IgD-negative memory B cell (primary cell): ENCODE results near the gene PSTPIP1. TPM values are rescaled to one million over a fixed set of nuclear protein-coding genes. Genes with fewer than 3 reads are reported as not detected.

Source experiments
- H3K27ac Mint-ChIP-seq, 3 donors: one replicate each; pipeline ENCODE4 v1.8.0; 2020 to 2022; ENCODE audit warnings: mild to moderate bottlenecking in 3 of 3, mixed read lengths in 3 of 3, moderate library complexity in 1 of 3
- H3K27me3 Mint-ChIP-seq: one replicate; pipeline ENCODE4 v1.8.0; 2021; ENCODE audit warnings: mixed read lengths
- H3K36me3 Mint-ChIP-seq: one replicate; pipeline ENCODE4 v1.8.0; 2020; ENCODE audit warnings: mild to moderate bottlenecking, mixed read lengths
- H3K4me1 Mint-ChIP-seq, 3 donors: one replicate each; pipeline ENCODE4 v1.8.0; 2020 to 2022; ENCODE audit warnings: mixed read lengths in 3 of 3, mild to moderate bottlenecking in 1 of 3
- H3K4me3 Mint-ChIP-seq, 4 donors: one replicate each; pipeline ENCODE4 v1.8.0; 2020 to 2022; ENCODE audit warnings: mild to moderate bottlenecking in 4 of 4, mixed read lengths in 4 of 4, moderate library complexity in 3 of 4
- H3K9me3 Mint-ChIP-seq, 3 donors: one replicate each; pipeline ENCODE4 v1.8.0; 2020 to 2021; ENCODE audit warnings: mixed read lengths in 3 of 3, mild to moderate bottlenecking in 1 of 3
- polyA plus RNA-seq: library from polyadenylated mRNA; unstranded; fragments of 300-500 nt; fragmentation: Illumina TruSeq; gene quantifications from one replicate; pipeline ENCODE4 v1.2.3, GENCODE V29; 2021

PSTPIP1 gene
- polyA plus RNA-seq, 1 donor from 2014 or later, result 37.3 TPM

DNA sequence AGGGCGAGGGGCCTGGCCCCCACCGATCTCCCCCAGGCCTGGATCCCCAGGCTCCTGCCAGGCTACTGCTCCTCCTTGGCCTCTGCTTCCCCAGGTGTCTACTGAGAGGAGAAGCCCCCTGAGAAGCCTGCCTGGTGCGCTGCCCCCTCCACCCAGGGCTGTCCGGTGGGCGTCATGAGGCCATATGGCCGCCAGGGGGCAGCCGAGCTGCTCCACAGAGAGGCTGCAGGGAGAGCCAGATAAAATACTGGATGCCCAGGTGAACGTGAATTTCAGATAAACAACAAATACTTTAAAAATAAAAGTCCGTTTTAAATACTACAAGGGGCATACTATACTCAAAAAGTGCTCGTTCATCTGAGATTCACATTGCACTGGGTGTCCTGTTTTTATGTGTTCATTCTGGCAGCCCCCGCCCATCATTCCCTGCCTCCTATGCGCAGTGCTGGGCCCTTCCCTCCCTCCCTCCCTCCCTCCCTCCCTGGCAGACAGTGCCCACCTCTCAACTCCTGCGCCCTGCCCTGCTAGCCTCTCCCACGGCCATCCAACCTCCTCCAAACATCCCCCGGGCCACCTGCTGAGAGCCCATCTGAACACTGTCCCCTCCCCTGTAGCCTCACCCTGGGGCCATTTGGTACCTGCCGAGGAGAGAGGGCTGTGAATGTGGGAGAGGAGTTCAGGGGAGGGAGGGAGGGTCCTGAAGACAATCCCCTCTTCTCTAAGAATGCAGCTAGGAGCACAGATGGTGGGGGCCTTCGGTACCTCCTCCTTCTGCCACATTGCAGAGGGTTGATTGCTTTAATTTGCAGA is 29.6 kb downstream of the PSTPIP1 start:
- no peak overlapping the region for H3K27ac Mint-ChIP-seq
- peak overlapping the region in 1 of 4 donors; percentile 33 for H3K4me3 Mint-ChIP-seq
- no peaks in the 10 kb centered on the region for H3K27me3 Mint-ChIP-seq
- H3K9me3 Mint-ChIP-seq, result no peaks in the 10 kb centered on the region
- H3K36me3 Mint-ChIP-seq, result peaks cover 2% of the 10 kb centered on the region
- peaks cover under 1 to 17% (median 6%) of the 10 kb centered on the region in 3 donors for H3K4me1 Mint-ChIP-seq

DNA sequence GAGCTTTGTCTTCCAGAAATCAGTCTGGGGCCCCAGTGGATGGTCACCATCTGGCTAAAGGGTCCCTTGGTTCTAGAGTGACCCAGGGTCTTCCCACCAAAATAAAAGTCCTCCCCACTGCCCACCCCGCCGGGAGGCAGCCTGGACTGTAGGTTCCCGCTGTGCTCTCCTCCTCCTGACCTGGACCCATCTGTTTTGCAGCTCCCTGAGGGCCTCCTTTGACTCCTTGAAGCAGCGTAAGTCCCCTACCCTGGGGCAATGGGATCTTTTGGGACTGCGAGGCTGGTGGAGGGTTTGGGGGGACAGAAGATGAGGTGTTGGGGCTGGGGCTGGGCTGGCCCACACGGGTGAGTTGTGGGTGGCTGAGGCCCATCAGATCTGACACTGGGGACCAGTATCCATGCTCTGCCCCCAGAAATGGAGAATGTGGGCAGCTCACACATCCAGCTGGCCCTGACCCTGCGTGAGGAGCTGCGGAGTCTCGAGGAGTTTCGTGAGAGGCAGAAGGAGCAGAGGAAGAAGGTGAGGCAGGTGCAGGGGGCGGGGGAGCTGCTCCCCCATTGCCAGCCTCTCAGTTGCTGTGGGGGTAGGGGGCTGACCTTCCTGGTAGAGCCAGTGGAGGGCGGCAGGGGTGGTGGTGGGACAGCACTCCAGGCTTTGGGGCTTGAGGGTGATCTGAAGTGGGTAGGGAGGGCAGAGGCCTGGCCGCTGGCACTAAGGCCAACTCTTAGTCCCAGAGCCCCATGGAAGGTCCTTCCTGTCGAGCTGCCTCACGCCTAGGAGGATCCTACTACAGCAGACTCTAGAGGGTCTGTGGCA is 30.4 kb downstream of the PSTPIP1 start:
- H3K4me3 Mint-ChIP-seq, result no peak overlapping the region
- no peaks in the 10 kb centered on the region for H3K9me3 Mint-ChIP-seq
- H3K4me1 Mint-ChIP-seq, result peaks cover 8 to 16% (median 11%) of the 10 kb centered on the region in 3 donors
- no peaks in the 10 kb centered on the region for H3K36me3 Mint-ChIP-seq
- H3K27ac Mint-ChIP-seq, result peak overlapping the region in 1 of 3 donors; percentile 35
- H3K27me3 Mint-ChIP-seq, result no peaks in the 10 kb centered on the region

DNA sequence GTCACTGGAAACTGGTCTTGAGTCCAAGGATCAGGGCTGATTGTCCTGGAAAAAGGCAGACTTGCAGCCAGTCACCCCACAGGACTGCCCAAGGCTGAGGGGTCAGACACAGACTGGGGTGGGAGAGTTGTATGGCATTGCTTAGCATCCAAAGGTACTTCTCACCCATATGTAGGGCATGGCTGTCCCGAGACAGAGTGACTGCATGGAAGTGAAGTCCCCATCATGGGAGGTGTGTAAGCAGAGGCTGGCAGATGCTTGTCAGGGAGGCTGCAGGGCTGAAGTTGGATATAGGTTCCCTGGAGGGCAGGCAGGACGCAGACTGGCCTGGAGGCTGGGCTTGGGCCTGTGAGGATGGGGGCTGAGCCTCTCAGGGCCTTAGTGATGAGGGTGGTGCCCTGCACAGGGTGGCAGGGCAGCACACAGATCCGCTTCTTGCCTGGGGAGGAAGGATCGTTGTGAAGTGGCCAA is 31.1 kb downstream of the PSTPIP1 start:
- Mint-ChIP-seq H3K27me3 (no peaks in the 10 kb centered on the region), H3K4me3 (peak overlapping the region in 1 of 4 donors; percentile 52), H3K27ac (peak overlapping the region in 1 of 3 donors; percentile 35), H3K4me1 (peaks cover 8 to 15% (median 11%) of the 10 kb centered on the region in 3 donors), H3K36me3 (no peaks in the 10 kb centered on the region), H3K9me3 (no peaks in the 10 kb centered on the region)

DNA sequence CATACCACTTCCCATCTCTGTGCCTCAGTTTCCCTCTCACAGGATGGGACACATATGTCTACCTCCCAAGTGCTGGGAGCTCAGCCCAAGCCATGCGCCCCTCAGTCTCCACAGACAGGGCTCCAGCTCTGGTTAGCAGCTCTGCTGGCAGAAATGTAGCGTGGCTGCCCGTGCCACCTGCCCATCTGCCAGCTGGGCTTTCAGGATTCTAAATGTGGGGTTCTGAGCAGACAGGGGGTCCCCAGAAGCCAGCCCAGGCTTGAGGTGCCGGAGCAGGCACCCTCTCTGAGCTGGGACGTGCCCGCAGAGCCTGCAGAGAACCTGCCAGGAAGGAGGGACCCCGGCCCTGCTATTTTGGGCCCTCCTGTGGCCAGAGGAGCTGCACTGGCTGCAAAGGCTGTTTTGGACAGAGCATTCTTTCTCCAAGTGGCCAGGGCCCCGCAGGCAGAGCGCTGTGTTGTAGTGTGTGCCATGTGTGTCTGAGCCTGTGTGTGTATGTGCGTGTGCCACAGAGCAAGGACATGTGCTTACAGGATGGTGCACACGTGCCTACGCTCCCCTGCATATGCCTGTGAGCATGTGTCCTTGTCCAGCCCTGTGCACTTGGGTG is 31.7 kb downstream of the PSTPIP1 start:
- Mint-ChIP-seq H3K4me1 (peaks cover 14 to 18% (median 14%) of the 10 kb centered on the region in 3 donors), H3K27me3 (no peaks in the 10 kb centered on the region), H3K36me3 (no peaks in the 10 kb centered on the region), H3K4me3 (no peak overlapping the region), H3K9me3 (no peaks in the 10 kb centered on the region), H3K27ac (peak overlapping the region in 1 of 3 donors; percentile 23)

DNA sequence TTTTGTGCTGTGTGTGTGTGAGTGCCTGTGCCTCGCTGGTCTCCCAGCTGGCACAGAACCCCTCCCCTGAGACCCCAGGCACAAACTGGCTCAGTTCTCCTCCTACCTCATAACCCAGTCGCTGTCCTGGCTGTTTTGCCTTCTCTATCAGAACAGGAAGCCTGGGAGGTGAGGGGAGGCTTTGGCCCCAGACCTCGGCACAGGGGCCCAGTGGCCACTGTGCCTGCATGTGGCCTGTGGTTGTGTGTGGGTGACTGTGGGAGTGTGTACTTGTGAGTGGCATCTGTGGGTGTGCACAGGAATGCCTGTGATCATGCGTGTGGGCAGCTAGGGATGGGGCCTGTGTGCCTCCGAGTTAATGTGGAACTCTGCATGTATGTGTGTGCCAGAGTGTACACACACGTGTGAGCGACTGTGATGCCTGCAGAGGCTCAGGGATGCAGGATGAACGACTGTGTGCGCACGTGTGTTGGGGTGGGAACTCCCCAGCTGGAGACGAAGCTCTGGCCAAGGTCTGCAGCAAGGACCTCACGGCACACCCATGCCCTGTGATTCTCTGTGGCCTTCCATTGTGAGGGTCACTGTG is 32.3 kb downstream of the PSTPIP1 start:
- no peaks in the 10 kb centered on the region for H3K36me3 Mint-ChIP-seq
- no peaks in the 10 kb centered on the region for H3K27me3 Mint-ChIP-seq
- H3K27ac Mint-ChIP-seq, result peak overlapping the region in 2 of 3 donors; percentile 23 to 39
- peaks cover 12 to 17% (median 14%) of the 10 kb centered on the region in 3 donors for H3K4me1 Mint-ChIP-seq
- no peaks in the 10 kb centered on the region for H3K9me3 Mint-ChIP-seq
- H3K4me3 Mint-ChIP-seq, result no peak overlapping the region

DNA sequence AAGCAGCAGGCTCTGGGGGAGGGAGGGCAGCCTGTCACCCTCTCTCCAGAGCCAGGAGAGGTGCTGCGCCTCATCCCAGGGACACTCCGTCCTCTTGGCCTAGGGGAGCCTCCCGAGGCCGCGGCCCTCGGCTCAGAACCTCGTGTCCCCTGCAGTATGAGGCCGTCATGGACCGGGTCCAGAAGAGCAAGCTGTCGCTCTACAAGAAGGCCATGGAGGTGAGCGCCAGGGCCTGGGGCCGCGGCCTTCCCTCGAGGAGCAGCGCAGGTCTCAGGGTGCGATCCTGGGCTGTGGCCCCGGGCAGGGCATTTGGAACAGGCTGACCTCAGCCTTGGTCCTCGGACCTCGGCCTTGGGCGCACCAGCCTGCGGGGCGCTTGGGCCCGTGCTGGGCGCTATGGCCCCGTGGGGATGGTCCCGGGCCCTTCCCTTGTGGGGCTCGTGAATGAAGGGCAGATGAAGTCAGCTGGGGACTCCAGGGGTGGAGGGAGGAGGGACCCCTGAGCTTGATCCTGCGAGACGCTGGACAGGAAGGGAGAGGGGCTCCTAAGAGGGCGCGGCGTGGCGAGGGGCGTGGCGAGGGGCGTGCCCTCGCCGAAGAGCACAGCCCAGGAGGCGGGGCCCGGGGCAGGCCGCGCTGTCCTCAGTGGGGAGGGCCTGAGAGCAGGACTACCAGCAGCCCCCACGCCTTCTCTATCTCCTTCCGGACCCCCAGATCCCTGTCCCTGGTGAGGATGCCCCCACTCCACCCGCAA is 32.9 kb downstream of the PSTPIP1 start:
- Mint-ChIP-seq H3K4me1 (peaks cover 11 to 17% (median 12%) of the 10 kb centered on the region in 3 donors), H3K4me3 (no peak overlapping the region), H3K27me3 (no peaks in the 10 kb centered on the region), H3K27ac (no peak overlapping the region), H3K9me3 (no peaks in the 10 kb centered on the region), H3K36me3 (no peaks in the 10 kb centered on the region)

DNA sequence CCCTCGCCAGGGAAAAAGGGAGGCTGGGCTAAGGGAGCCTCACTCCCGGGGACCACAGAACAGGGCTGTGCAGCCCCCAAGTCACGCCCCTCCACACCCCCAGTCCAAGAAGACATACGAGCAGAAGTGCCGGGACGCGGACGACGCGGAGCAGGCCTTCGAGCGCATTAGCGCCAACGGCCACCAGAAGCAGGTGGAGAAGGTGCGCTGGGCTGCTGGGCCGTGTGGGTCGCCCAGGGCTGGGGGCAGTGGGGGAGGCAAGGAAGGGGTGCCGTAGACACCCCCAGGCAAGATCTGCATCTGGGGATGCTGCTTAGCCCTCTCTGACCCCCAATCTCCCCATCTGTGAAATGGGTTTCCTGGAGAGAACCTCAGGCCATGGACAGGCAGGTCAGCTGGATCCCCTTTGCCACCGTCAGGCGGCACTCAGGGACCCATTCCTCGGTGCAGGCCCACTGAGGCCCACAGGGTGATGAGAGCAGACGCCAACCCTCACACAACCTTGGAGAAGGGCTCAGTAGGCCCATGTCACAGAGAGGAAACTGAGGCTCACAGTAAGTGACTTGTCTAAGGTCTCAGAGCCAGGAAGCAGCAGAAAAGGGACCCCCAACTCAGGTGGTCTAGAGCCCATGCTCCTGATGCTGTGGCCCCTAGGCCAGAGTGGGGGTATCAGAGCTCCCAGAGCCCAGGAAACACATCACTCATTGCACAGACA is 33.7 kb downstream of the PSTPIP1 start:
- H3K9me3 Mint-ChIP-seq, result no peaks in the 10 kb centered on the region
- peak overlapping the region in 1 of 4 donors; percentile 43 for H3K4me3 Mint-ChIP-seq
- H3K27ac Mint-ChIP-seq, result peak overlapping the region in 2 of 3 donors; percentile 31 to 62
- no peaks in the 10 kb centered on the region for H3K36me3 Mint-ChIP-seq
- peaks cover 9 to 17% (median 12%) of the 10 kb centered on the region in 3 donors for H3K4me1 Mint-ChIP-seq
- H3K27me3 Mint-ChIP-seq, result no peaks in the 10 kb centered on the region

DNA sequence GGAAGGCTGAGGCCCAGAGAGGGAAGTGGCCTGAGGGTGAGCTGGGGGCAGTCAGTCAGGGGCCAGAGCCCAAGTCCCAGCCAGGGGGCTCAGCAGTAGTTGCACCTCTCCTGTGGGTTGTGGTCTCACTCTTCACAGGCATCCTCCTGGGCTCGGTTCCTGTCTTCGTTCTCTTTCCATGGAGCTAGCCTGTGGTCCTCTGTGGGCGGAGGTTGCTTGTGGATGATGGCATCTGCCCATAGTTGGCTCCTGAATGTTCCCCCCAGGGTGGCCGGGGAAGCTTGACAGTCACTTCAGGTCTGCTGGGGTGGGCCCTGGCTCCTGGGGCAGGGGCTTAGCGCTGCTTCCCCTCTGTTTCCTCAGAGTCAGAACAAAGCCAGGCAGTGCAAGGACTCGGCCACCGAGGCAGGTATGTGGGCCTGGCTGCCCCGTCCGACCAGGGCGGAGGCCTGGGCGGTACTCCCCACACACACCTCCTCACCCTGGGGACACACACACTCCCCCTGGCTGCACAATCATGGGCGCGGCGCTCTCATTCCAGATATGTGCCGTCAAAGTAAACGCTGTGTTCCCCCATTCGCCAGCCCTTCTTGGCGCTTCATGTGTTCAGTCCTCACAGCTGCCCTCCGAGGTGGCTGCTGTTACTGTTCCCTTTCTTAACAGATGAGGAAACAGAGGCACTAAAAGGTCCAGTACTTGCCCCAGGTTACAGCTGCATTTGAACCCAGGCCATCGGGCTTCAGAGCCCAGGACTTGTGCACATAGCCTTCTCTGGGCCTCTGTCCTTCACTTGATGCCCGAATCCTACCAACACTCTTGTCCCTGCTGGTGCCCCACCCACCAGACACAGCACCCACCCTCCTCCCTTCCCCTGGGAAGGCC is 34.5 kb downstream of the PSTPIP1 start:
- H3K36me3 Mint-ChIP-seq, result no peaks in the 10 kb centered on the region
- peak overlapping the region in 2 of 3 donors; percentile 62 to 82 for H3K27ac Mint-ChIP-seq
- no peaks in the 10 kb centered on the region for H3K9me3 Mint-ChIP-seq
- H3K27me3 Mint-ChIP-seq, result no peaks in the 10 kb centered on the region
- no peak overlapping the region for H3K4me3 Mint-ChIP-seq
- H3K4me1 Mint-ChIP-seq, result peaks cover 9 to 17% (median 10%) of the 10 kb centered on the region in 3 donors

DNA sequence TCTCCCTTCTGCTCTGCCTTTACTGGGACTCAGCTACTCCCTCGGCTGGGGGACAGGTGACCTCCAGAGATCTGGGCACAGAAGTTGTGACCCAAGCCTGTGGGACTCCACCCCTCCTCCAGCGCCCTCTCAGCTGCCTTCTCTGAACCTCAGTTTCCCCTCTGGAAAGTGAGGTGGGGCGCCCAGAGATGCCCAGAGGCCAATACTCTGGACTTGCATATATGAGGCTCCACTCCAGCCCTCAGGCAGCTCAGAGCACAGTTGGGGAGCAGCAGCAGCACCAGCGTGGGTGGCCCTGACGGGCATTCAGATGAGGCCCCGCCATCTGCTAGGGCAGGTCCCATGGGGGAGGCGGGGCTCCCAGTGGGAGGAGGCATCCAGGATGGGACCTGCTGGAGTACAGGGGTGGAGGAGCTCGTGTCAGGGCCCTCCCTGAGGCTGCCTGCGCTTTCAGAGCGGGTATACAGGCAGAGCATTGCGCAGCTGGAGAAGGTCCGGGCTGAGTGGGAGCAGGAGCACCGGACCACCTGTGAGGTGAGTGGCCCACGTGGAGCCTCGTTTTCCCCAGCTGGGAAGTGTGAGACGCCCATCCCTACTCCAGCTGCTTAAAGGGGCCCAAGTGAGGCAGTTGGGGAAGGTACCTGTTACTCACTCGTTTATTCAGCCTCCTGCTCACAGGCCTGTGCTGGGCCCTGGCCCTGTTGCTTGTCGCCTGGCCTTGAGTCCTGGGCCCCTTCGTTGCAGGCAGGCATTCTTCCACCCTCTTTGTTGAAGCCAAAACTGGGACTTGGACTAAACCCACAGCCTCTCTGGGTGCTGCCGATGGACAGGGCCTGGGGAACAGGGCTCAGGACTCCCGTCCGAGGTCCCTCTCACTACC is 35.4 kb downstream of the PSTPIP1 start:
- Mint-ChIP-seq H3K36me3 (no peaks in the 10 kb centered on the region), H3K27ac (peak overlapping the region in 1 of 3 donors; percentile 67), H3K4me3 (no peak overlapping the region), H3K4me1 (peaks cover 9 to 17% (median 13%) of the 10 kb centered on the region in 3 donors), H3K27me3 (no peaks in the 10 kb centered on the region), H3K9me3 (no peaks in the 10 kb centered on the region)

DNA sequence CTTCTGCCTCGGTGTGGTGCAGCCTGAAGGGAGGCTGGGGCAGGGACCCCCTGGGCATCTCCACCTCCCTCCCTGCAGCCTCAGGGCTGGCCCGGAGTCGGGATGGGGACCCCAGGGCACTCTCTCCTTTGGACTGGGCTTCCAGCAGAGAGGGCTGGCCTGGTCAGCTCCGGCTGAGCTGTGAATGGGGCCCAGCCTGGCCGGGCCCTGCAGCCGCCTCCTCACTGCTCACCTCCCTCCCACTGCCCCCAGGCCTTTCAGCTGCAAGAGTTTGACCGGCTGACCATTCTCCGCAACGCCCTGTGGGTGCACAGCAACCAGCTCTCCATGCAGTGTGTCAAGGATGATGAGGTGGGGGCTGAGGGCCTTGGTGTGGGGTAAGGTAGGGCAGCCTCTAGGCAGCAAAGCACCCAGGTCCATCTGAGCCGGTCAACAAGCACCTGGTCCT is 36.0 kb downstream of the PSTPIP1 start:
- Mint-ChIP-seq H3K4me1 (peaks cover 9 to 17% (median 13%) of the 10 kb centered on the region in 3 donors), H3K4me3 (peak overlapping the region in 1 of 4 donors; percentile 28), H3K9me3 (no peaks in the 10 kb centered on the region), H3K36me3 (no peaks in the 10 kb centered on the region), H3K27me3 (no peaks in the 10 kb centered on the region), H3K27ac (peak overlapping the region in 2 of 3 donors; percentile 76 to 78)

DNA sequence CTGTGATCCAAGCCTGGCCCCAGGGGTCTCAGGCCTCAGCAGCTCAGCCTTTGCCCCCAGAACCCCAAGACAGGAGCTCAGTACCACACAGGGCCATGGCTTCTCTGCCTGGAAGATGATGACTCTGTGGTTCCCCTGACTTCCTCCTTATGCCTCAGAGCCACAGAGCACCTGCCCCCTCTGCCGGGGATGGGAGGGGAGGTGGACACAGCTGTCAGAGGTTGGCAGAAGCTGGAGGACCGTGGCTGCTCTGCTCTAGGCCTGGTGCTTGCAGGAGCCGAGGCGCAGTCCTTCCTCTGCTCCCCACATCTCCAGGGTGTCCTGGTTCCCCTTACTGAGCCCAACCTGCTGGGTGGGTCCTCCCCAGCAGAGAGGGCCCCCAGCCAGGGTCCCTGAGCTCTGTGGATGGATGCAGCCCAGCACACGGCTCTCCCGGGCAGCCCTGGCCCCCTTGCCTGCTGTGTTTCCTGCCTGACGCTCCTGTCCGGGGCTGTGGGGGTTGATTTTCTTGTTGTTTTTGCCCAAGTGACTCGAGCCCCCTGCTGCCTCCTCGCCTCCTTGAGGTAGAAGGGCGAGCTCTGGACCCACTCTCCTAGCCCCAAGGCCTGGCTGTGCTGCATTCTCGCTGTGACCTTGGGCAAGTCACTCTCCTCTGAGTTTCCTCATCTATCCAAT is 36.6 kb downstream of the PSTPIP1 start:
- peak overlapping the region in 1 of 4 donors; percentile 28 for H3K4me3 Mint-ChIP-seq
- H3K9me3 Mint-ChIP-seq, result no peaks in the 10 kb centered on the region
- H3K4me1 Mint-ChIP-seq, result peaks cover 9 to 17% (median 13%) of the 10 kb centered on the region in 3 donors
- H3K27ac Mint-ChIP-seq, result peak overlapping the region in 2 of 3 donors; percentile 76 to 78
- no peaks in the 10 kb centered on the region for H3K36me3 Mint-ChIP-seq
- no peaks in the 10 kb centered on the region for H3K27me3 Mint-ChIP-seq
